K562 (cell line): ENCODE measurements around the gene SPATA33. TPM values are rescaled to one million over a fixed set of nuclear protein-coding genes. Genes with fewer than 3 reads are reported as not detected.

Source experiments
- ATAC-seq: fragments of 200-7000 bp; cut with Tn5 transposase; 3 replicates; pipeline ENCODE4 v1.9.1; 2020; ENCODE audit warnings: moderate library complexity
- BruUV-seq: library from RNA; stranded (reverse); fragments of 400-500 nt; replicated peaks from 2 replicates; lab custom pipeline; 2021; lab: Mats Ljungman, UMichigan
- CTCF ChIA-PET: fragments of 300-600 bp; formaldehyde crosslinking; extraction: SDS; loops from one replicate; lab custom pipeline; 2021; ENCODE audit warnings: low intra/inter-chr PET ratio; lab: Yijun Ruan, JAX
- POLR2A ChIA-PET: fragments of 300-600, 350-650 bp; sonication (Branson Sonifier 250); formaldehyde crosslinking; extraction: SDS; loops from one replicate; lab custom pipeline; 2021; ENCODE audit warnings: antibody characterized with exemption, inconsistent platforms; lab: Yijun Ruan, JAX
- DNase-seq, 4 experiments: peaks; one replicate each; pipeline versions ENCODE4 v3.0.0 to v3.0.0-alpha.2; 2011 to 2018; ENCODE audit warnings: low spot score in 3 of 4, mixed read lengths in 3 of 4; ENCODE audit errors: extremely low read depth in 1 of 4
- FAIRE-seq: peaks from 2 replicates; lab custom pipeline; 2011; peaks lifted over from hg19 to GRCh38; lab: Jason Lieb, UNC
- H2AFZ ChIP-seq: 2 replicates; pipeline ENCODE4 v1.6.0; 2011; ENCODE audit warnings: low read depth, low read length, control low read depth, inconsistent platforms
- H3K27ac ChIP-seq: fragments of 200-600 bp; 3 replicates; pipeline ENCODE4 v1.8.0; 2011; ENCODE audit warnings: low read depth, mild to moderate bottlenecking, control low read depth, inconsistent platforms, low read length, moderate library complexity, mixed read lengths; ENCODE audit errors: extremely low read depth
- H3K27me3 ChIP-seq, 2 experiments: fragments of 300-600 bp in 1 of 2; 2 replicates in 1 of 2; 3 replicates in 1 of 2; pipeline versions ENCODE4 v1.6.0 to v1.8.0; 2011; ENCODE audit warnings: inconsistent platforms in 2 of 2, low read length in 2 of 2, mild to moderate bottlenecking in 1 of 2, mixed read lengths in 1 of 2, moderate library complexity in 1 of 2; ENCODE audit not compliant: control insufficient read depth in 2 of 2, insufficient read depth in 2 of 2
- H3K36me3 ChIP-seq: fragments of 300-600 bp; 3 replicates; pipeline ENCODE4 v1.8.0; 2011; ENCODE audit warnings: mild to moderate bottlenecking, low read length, inconsistent platforms; ENCODE audit not compliant: control insufficient read depth, insufficient read depth
- H3K4me1 ChIP-seq, 2 experiments: fragments of 200-600 bp in 1 of 2; replicated peaks in 1 of 2; 2 replicates in 1 of 2; 3 replicates in 1 of 2; pipeline versions ENCODE4 v1.5.1 to v1.8.0; 2011; ENCODE audit warnings: inconsistent platforms in 2 of 2, low read length in 2 of 2, mild to moderate bottlenecking in 1 of 2, mixed read lengths in 1 of 2, moderate library complexity in 1 of 2; ENCODE audit not compliant: control insufficient read depth in 2 of 2, insufficient read depth in 2 of 2
- H3K4me2 ChIP-seq: 2 replicates; pipeline ENCODE4 v1.6.1; 2011; ENCODE audit warnings: low read length, control low read depth, inconsistent platforms, mixed read lengths; ENCODE audit not compliant: insufficient read depth
- H3K4me3 ChIP-seq: fragments of 200-600 bp; sonication (generic), shearing (Covaris generic); 2 replicates; pipeline ENCODE4 v1.5.1; 2016; ENCODE audit warnings: control low read depth, inconsistent platforms
- H3K79me2 ChIP-seq: fragments of 200-600 bp; 3 replicates; pipeline ENCODE4 v1.8.0; 2011; ENCODE audit warnings: low read length, inconsistent platforms; ENCODE audit not compliant: control insufficient read depth, insufficient read depth
- H3K9ac ChIP-seq, 2 experiments: 2 replicates each; pipeline versions ENCODE4 v1.6.0 to v1.6.1; 2011; ENCODE audit warnings: low read depth in 2 of 2, low read length in 2 of 2, control low read depth in 1 of 2, inconsistent platforms in 1 of 2, mild to moderate bottlenecking in 1 of 2, mixed read lengths in 1 of 2; ENCODE audit not compliant: insufficient read depth in 1 of 2
- H3K9me1 ChIP-seq: one replicate; pipeline ENCODE4 v1.6.0; 2011; ENCODE audit warnings: inconsistent platforms, mild to moderate bottlenecking, low read length, moderate library complexity; ENCODE audit not compliant: control insufficient read depth, insufficient read depth
- H3K9me3 ChIP-seq: replicated peaks from 2 replicates; pipeline ENCODE4 v1.5.1; 2011; ENCODE audit warnings: low read depth, low read length, inconsistent platforms; ENCODE audit not compliant: control insufficient read depth, insufficient read depth
- H4K20me1 ChIP-seq: replicated peaks from 2 replicates; pipeline ENCODE4 v1.6.1; 2011; ENCODE audit warnings: low read length, inconsistent platforms, mixed read lengths; ENCODE audit not compliant: control insufficient read depth, insufficient read depth
- BHLHE40 ChIP-seq: IDR thresholded peaks from 2 replicates; pipeline ENCODE4 v1.6.1; 2011; ENCODE audit warnings: low read length, improper control_type of control experiment
- E2F3 ChIP-seq: fragments of 250-450 bp; sonication (Bioruptor Pico); IDR thresholded peaks from 2 replicates; pipeline ENCODE4 v1.4.0; 2020; ENCODE audit warnings: mild to moderate bottlenecking
- ZNF263 ChIP-seq: sonication (generic); formaldehyde crosslinking; IDR thresholded peaks from 2 replicates; pipeline ENCODE4 v1.8.0; 2022; ENCODE audit warnings: mild to moderate bottlenecking, missing genetic modification reagents, borderline replicate concordance
- WGBS: fragments of 100-300 bp; shearing (Covaris generic); methylation state at CpG from one replicate; pipeline ENCODE4 v1.1.6; 2016; ENCODE audit warnings: low coverage, mixed read lengths; ENCODE audit not compliant: insufficient coverage; ENCODE audit errors: missing lambda C conversion rate; 5-methylcytosine and 5-hydroxymethylcytosine counted together
- in situ Hi-C: fragments of 300-500 bp; cut with MboI; formaldehyde crosslinking; loops from 4 replicates; pipeline ENCODE4 v1.15.0; 2018; ENCODE audit warnings: inconsistent platforms, mixed read lengths
- intact Hi-C: fragments of 100-400 bp; cut with micrococcal nuclease; formaldehyde crosslinking; loops from 2 replicates; pipeline ENCODE4 v1.14.2; 2022
- polyA plus RNA-seq, 8 experiments: library from polyadenylated mRNA; depleted of rRNA in 4 of 8; stranded (reverse) in 5 of 8; unstranded in 3 of 8; fragments of >200 nt; fragmentation: Nextera tagmentation in 2 of 8; fragmentation: Illumina TruSeq in 1 of 8; extraction: Ambion mirVana in 2 of 8; extraction: Trizol in 1 of 8; gene quantifications; 2 replicates each; pipeline versions ENCODE4 v1.2.1 to v1.2.3, GENCODE V29; 2011 to 2014; ENCODE audit warnings: inconsistent platforms in 1 of 8, missing spikeins in 1 of 8
- total RNA-seq, 7 experiments: library from RNA; depleted of rRNA in 6 of 7; stranded (reverse); fragments of >200 nt in 6 of 7; fragmentation: Illumina TruSeq in 2 of 7; extraction: Trizol in 2 of 7; gene quantifications; 2 replicates each; pipeline versions ENCODE4 v1.2.1 to v1.2.3, GENCODE V29; 2011 to 2021; ENCODE audit warnings: low replicate concordance in 1 of 7
- TF ChIP-seq, protein P1 (sequence below), 3 experiments: fragments of 200-800 bp in 1 of 3; fragments of 250-450 bp in 1 of 3; fragments of 450-650 bp in 1 of 3; sonication (Bioruptor Pico) in 1 of 3; sonication (Bioruptor generic) in 1 of 3; formaldehyde crosslinking in 1 of 3; IDR thresholded peaks; 2 replicates each; pipeline versions ENCODE4 v1.6.1 to v1.8.0; 2016 to 2022; ENCODE audit warnings: mild to moderate bottlenecking in 2 of 3, missing genetic modification characterization in 2 of 3, missing compliant biosample characterization in 1 of 3, moderate library complexity in 1 of 3
- TF ChIP-seq, protein P2 (sequence below): fragments of 450-650 bp; IDR thresholded peaks from 2 replicates; pipeline ENCODE4 v1.6.1; 2016; ENCODE audit warnings: low read depth, mild to moderate bottlenecking, moderate library complexity

The SPATA33 gene
- total and polyA plus RNA-seq, 9 of the 15 experiments (the other 6 are each of a cell fraction or from before 2014, with no cell fraction given): 4.0 to 20.0 (median 11.8) TPM

DNA sequence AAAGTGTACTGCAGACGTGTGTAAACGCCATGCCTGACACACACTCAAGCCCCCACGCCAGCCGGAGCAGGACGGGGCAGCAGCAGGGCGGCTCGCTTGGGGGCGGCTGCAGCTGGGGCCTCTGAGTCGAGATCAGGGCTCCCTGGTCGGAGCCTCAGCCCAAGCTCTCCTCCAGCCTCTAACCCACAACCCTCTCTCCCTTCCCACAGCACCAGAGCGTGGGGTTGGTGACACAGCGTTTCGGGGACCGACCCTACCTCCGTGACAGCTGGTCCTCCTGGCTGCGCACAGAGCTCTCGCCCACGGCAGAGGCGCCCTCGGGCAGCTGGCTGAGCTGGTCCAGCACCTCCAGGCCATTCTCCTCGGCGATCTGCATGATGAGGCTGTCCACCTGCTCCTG, 11.4 kb upstream of the SPATA33 start (continued):
- no peak for TF ChIP-seq ZNF263 (CRISPR knock-in tag)
- no peak for TF ChIP-seq BHLHE40
- TF ChIP-seq E2F3 (CRISPR knock-in tag): no peak

DNA sequence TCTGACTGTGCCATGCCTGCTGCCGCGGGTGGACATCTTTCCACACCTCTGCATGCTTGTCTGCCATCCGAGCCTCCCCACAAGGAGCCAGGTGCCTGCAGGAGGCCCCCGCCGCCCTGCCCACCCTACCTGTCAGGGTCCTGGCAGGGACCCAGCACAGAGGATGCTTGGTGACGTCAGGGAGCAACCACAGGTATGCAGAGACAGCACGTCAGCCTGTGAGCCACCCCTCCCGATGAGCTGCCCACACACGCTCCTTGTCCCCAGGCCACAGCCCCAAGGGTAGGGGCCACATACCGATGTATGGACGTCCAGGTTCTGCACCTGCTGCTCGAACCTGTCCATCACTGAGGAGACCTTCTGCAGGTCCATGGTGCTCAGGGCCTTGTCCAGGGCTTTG, 10.7 kb upstream of the SPATA33 start:
- Histone ChIP-seq H3K9me1 (no peaks in the 10 kb centered on the region), H2AFZ (no peak overlapping the region), H3K4me3 (no peak overlapping the region), H3K9ac (no peak overlapping the region), H3K27me3 (no peaks in the 10 kb centered on the region), H4K20me1 (no peaks in the 10 kb centered on the region), H3K79me2 (peaks cover 4% of the 10 kb centered on the region; the same call in 2 of the 3 replicates), H3K9me3 (no peaks in the 10 kb centered on the region), H3K4me1 (peaks cover 0 to 33% of the 10 kb centered on the region in 2 experiments; a peak in 3 of 5 replicates), H3K4me2 (no peak overlapping the region), H3K36me3 (peaks cover 52% of the 10 kb centered on the region; the same call in 2 of the 3 replicates), H3K27ac (no peak overlapping the region)
- no peak for FAIRE-seq
- CTCF ChIA-PET: no interaction called here
- intact Hi-C loops: loop anchor here (10.0 kb wide), 1 partner anchor 72 kb away; the partner anchor contains the start of gene CPNE7
- WGBS: 97% methylated on average over 11 of the region's 12 CpGs
- ATAC-seq: no peak
- TF ChIP-seq, protein P1, sequence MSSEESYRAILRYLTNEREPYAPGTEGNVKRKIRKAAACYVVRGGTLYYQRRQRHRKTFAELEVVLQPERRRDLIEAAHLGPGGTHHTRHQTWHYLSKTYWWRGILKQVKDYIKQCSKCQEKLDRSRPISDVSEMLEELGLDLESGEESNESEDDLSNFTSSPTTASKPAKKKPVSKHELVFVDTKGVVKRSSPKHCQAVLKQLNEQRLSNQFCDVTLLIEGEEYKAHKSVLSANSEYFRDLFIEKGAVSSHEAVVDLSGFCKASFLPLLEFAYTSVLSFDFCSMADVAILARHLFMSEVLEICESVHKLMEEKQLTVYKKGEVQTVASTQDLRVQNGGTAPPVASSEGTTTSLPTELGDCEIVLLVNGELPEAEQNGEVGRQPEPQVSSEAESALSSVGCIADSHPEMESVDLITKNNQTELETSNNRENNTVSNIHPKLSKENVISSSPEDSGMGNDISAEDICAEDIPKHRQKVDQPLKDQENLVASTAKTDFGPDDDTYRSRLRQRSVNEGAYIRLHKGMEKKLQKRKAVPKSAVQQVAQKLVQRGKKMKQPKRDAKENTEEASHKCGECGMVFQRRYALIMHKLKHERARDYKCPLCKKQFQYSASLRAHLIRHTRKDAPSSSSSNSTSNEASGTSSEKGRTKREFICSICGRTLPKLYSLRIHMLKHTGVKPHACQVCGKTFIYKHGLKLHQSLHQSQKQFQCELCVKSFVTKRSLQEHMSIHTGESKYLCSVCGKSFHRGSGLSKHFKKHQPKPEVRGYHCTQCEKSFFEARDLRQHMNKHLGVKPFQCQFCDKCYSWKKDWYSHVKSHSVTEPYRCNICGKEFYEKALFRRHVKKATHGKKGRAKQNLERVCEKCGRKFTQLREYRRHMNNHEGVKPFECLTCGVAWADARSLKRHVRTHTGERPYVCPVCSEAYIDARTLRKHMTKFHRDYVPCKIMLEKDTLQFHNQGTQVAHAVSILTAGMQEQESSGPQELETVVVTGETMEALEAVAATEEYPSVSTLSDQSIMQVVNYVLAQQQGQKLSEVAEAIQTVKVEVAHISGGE (CRISPR knock-in tag; IDR thresholded peaks at IDR 0.05): 0 out of 6 replicates have a peak, but pooled peaks of 1 of the 3 experiments have one; percentile 18
- TF ChIP-seq, protein P2, sequence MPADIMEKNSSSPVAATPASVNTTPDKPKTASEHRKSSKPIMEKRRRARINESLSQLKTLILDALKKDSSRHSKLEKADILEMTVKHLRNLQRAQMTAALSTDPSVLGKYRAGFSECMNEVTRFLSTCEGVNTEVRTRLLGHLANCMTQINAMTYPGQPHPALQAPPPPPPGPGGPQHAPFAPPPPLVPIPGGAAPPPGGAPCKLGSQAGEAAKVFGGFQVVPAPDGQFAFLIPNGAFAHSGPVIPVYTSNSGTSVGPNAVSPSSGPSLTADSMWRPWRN: no peak
- in situ Hi-C loops: no loop called here
- no peak for DNase-seq
- POLR2A ChIA-PET: interaction anchor here (0.9 kb wide), 1 partner anchor 11 kb away, joined by 3 read pairs; the partner anchor contains the start of genes CHMP1A and SPATA33
- no TSS peak for BruUV-seq
